Measurements from ENCODE around the gene POLR3K. TPM values are rescaled to one million over a fixed set of nuclear protein-coding genes. Genes with fewer than 3 reads are reported as not detected.

Gene POLR3K
- total RNA-seq (2.7 TPM), polyA plus RNA-seq (ENCODE audit: insufficient read depth in 1 of 8, insufficient read length in 8 of 8, low replicate concordance in 1 of 8) (1 to 10 TPM; 7.6 to 9.8 (median 8.0) TPM)
- long read RNA-seq, donor 1, transcript POLR3K-201 (3 exons, 1,392 nt) = major isoform, 6 of 6 reads
- long read RNA-seq, donor 1, partial matches to known transcripts = 0 of 6 reads
- long read RNA-seq, donor 1, other reads (novel, unspliced or antisense) = 0 of 6 reads
- long read RNA-seq, donor 2, partial matches to known transcripts = 0 of 1 reads
- long read RNA-seq, donor 2, other reads (novel, unspliced or antisense) = 0 of 1 reads
- long read RNA-seq, donor 3, transcript POLR3K-201 (3 exons, 1,392 nt) = major isoform, 10 of 10 reads
- long read RNA-seq, donor 3, partial matches to known transcripts = 0 of 10 reads
- long read RNA-seq, donor 3, other reads (novel, unspliced or antisense) = 0 of 10 reads
- long read RNA-seq, donor 4, transcript POLR3K-201 (3 exons, 1,392 nt) = major isoform, 18 of 55 reads
- long read RNA-seq, donor 4, partial matches to known transcripts = 13 of 55 reads
- long read RNA-seq, donor 4, other reads (novel, unspliced or antisense) = 24 of 55 reads
- long read RNA-seq, donor 5, transcript POLR3K-201 (3 exons, 1,392 nt) = major isoform, 27 of 27 reads
- long read RNA-seq, donor 5, partial matches to known transcripts = 0 of 27 reads
- long read RNA-seq, donor 5, other reads (novel, unspliced or antisense) = 0 of 27 reads
- long read RNA-seq, donor 6, transcript POLR3K-201 (3 exons, 1,392 nt) = major isoform, 13 of 13 reads
- long read RNA-seq, donor 6, partial matches to known transcripts = 0 of 13 reads
- long read RNA-seq, donor 6, other reads (novel, unspliced or antisense) = 0 of 13 reads
- long read RNA-seq, donor 7, transcript POLR3K-201 (3 exons, 1,392 nt) = major isoform, 17 of 48 reads
- long read RNA-seq, donor 7, partial matches to known transcripts = 0 of 48 reads
- long read RNA-seq, donor 7, other reads (novel, unspliced or antisense) = 30 of 48 reads
- long read RNA-seq, donor 8, transcript POLR3K-201 (3 exons, 1,392 nt) = major isoform, 5 of 5 reads
- long read RNA-seq, donor 8, partial matches to known transcripts = 0 of 5 reads
- long read RNA-seq, donor 8, other reads (novel, unspliced or antisense) = 0 of 5 reads
- long read RNA-seq, donor 9, transcript POLR3K-201 (3 exons, 1,392 nt) = major isoform, 15 of 16 reads
- long read RNA-seq, donor 9, partial matches to known transcripts = 0 of 16 reads
- long read RNA-seq, donor 9, other reads (novel, unspliced or antisense) = 0 of 16 reads
- long read RNA-seq, donor 10, transcript POLR3K-201 (3 exons, 1,392 nt) = major isoform, 13 of 13 reads
- long read RNA-seq, donor 10, partial matches to known transcripts = 0 of 13 reads
- long read RNA-seq, donor 10, other reads (novel, unspliced or antisense) = 0 of 13 reads
- long read RNA-seq, donor 11, transcript POLR3K-201 (3 exons, 1,392 nt) = major isoform, 12 of 52 reads
- long read RNA-seq, donor 11, partial matches to known transcripts = 10 of 52 reads
- long read RNA-seq, donor 11, other reads (novel, unspliced or antisense) = 30 of 52 reads

- WGBS (ENCODE audit: insufficient coverage) = 2% methylated on average over 86 of the region's 91 CpGs
- peaks cover 45% of the 10 kb centered on the region for H3K36me3 ChIP-seq (ENCODE audit: control insufficient read depth, insufficient read depth, low read length)
- DNase-seq = peak; percentile 99
- H3K4me1 ChIP-seq (ENCODE audit: control insufficient read depth, insufficient read depth, low read length) = peaks cover 8% of the 10 kb centered on the region
- peak within 1 kb of the TSS; percentile 4 for H3K27ac ChIP-seq (ENCODE audit: low read length)
- peak within 1 kb of the TSS; percentile 79 for H3K4me3 ChIP-seq (ENCODE audit: low read length)
- no peaks in the 10 kb centered on the region for H3K9me3 ChIP-seq (replicated peaks; ENCODE audit: control insufficient read depth, low read depth, low read length)
- H3K27me3 ChIP-seq (ENCODE audit: control insufficient read depth, insufficient read depth, low read length) = no peaks in the 10 kb centered on the region
These were observed at the start of gene POLR3K, which contains the start of gene SNRNP25 for GRCh38 chr16:53346-54236. TSS of gene POLR3K (minus strand) at chr16:53608. CDS start at chr16:53586, 22 bp downstream. TSS of gene SNRNP25 (plus strand) at chr16:53828. CDS start at chr16:54017, 189 bp downstream.

- peak overlapping the region; percentile 25 for H3K27ac ChIP-seq (ENCODE audit: low read length)
- no peak overlapping the region for H3K4me3 ChIP-seq (ENCODE audit: low read length)
- peak; percentile 57 for DNase-seq
- H3K4me1 ChIP-seq (ENCODE audit: control insufficient read depth, insufficient read depth, low read length) = peaks cover 23% of the 10 kb centered on the region
- H3K9me3 ChIP-seq (replicated peaks; ENCODE audit: control insufficient read depth, low read depth, low read length) = no peaks in the 10 kb centered on the region
- H3K27me3 ChIP-seq (ENCODE audit: control insufficient read depth, insufficient read depth, low read length) = no peaks in the 10 kb centered on the region
- H3K36me3 ChIP-seq (ENCODE audit: control insufficient read depth, insufficient read depth, low read length) = peaks cover 58% of the 10 kb centered on the region
- WGBS (ENCODE audit: insufficient coverage) = 71% methylated on average over 18 of the region's 19 CpGs
These were observed 48.9 kb upstream of the POLR3K start for GRCh38 chr16:102060-102855.

- H3K4me1 ChIP-seq (ENCODE audit: control insufficient read depth, insufficient read depth, low read length) = peaks cover 28% of the 10 kb centered on the region
- no peaks in the 10 kb centered on the region for H3K9me3 ChIP-seq (replicated peaks; ENCODE audit: control insufficient read depth, low read depth, low read length)
- no peak overlapping the region for H3K27ac ChIP-seq (ENCODE audit: low read length)
- peaks cover 55% of the 10 kb centered on the region for H3K36me3 ChIP-seq (ENCODE audit: control insufficient read depth, insufficient read depth, low read length)
- H3K27me3 ChIP-seq (ENCODE audit: control insufficient read depth, insufficient read depth, low read length) = no peaks in the 10 kb centered on the region
- 87% methylated on average over 3 of the region's 6 CpGs for WGBS (ENCODE audit: insufficient coverage)
- no peak for DNase-seq
- H3K4me3 ChIP-seq (ENCODE audit: low read length) = no peak overlapping the region
These were observed 48.2 kb upstream of the POLR3K start for GRCh38 chr16:101586-101985.

GRCh38 chr16:100989-101388 lies 47.6 kb upstream of the POLR3K start:
- Histone ChIP-seq H3K4me3 (ENCODE audit: low read length) (no peak overlapping the region), H3K36me3 (ENCODE audit: control insufficient read depth, insufficient read depth, low read length) (peaks cover 60% of the 10 kb centered on the region), H3K9me3 (replicated peaks; ENCODE audit: control insufficient read depth, low read depth, low read length) (no peaks in the 10 kb centered on the region), H3K27me3 (ENCODE audit: control insufficient read depth, insufficient read depth, low read length) (no peaks in the 10 kb centered on the region), H3K4me1 (ENCODE audit: control insufficient read depth, insufficient read depth, low read length) (peaks cover 29% of the 10 kb centered on the region), H3K27ac (ENCODE audit: low read length) (no peak overlapping the region)
- WGBS (ENCODE audit: insufficient coverage) = 91% methylated on average over 4 of the region's 5 CpGs
- DNase-seq = peak; percentile 16

GRCh38 chr16:97822-98221 lies 44.4 kb upstream of the POLR3K start:
- Histone ChIP-seq H3K36me3 (ENCODE audit: control insufficient read depth, insufficient read depth, low read length) (peaks cover 58% of the 10 kb centered on the region), H3K27ac (ENCODE audit: low read length) (no peak overlapping the region), H3K4me1 (ENCODE audit: control insufficient read depth, insufficient read depth, low read length) (peaks cover 25% of the 10 kb centered on the region), H3K9me3 (replicated peaks; ENCODE audit: control insufficient read depth, low read depth, low read length) (no peaks in the 10 kb centered on the region), H3K27me3 (ENCODE audit: control insufficient read depth, insufficient read depth, low read length) (no peaks in the 10 kb centered on the region), H3K4me3 (ENCODE audit: low read length) (no peak overlapping the region)
- DNase-seq = peak; percentile 10
- WGBS (ENCODE audit: insufficient coverage) = 86% methylated on average over 8 of the region's 8 CpGs

- peak; percentile 89 for DNase-seq
- Histone ChIP-seq H3K4me3 (ENCODE audit: low read length) (no peak overlapping the region), H3K4me1 (ENCODE audit: control insufficient read depth, insufficient read depth, low read length) (peaks cover 18% of the 10 kb centered on the region), H3K36me3 (ENCODE audit: control insufficient read depth, insufficient read depth, low read length) (peaks cover 62% of the 10 kb centered on the region), H3K27ac (ENCODE audit: low read length) (no peak overlapping the region), H3K27me3 (ENCODE audit: control insufficient read depth, insufficient read depth, low read length) (no peaks in the 10 kb centered on the region), H3K9me3 (replicated peaks; ENCODE audit: control insufficient read depth, low read depth, low read length) (no peaks in the 10 kb centered on the region)
- 6% methylated on average over 11 of the region's 11 CpGs for WGBS (ENCODE audit: insufficient coverage)
These were observed 43.5 kb upstream of the POLR3K start for GRCh38 chr16:96935-97381.

GRCh38 chr16:94918-95265 lies 41.5 kb upstream of the POLR3K start:
- H3K4me3 ChIP-seq (ENCODE audit: low read length) = no peak overlapping the region
- WGBS (ENCODE audit: insufficient coverage) = 93% methylated on average over 4 of the region's 5 CpGs
- peaks cover 61% of the 10 kb centered on the region for H3K36me3 ChIP-seq (ENCODE audit: control insufficient read depth, insufficient read depth, low read length)
- peaks cover 15% of the 10 kb centered on the region for H3K4me1 ChIP-seq (ENCODE audit: control insufficient read depth, insufficient read depth, low read length)
- H3K27ac ChIP-seq (ENCODE audit: low read length) = no peak overlapping the region
- H3K27me3 ChIP-seq (ENCODE audit: control insufficient read depth, insufficient read depth, low read length) = no peaks in the 10 kb centered on the region
- H3K9me3 ChIP-seq (replicated peaks; ENCODE audit: control insufficient read depth, low read depth, low read length) = no peaks in the 10 kb centered on the region
- DNase-seq = no peak
